HG03439 (cell line): ENCODE data around the gene PDLIM5.
A peak's percentile ranks its signal among the peaks of the same experiment; 100 is the strongest.
"Not testable (repeated sequence)": the region's sequence is repeated elsewhere in the genome, so short reads cannot be mapped to it uniquely, and the experiment has no call there.

Experiments
- ATAC-seq: cut with Tn5 transposase; IDR thresholded peaks from one replicate; pipeline ENCODE4 v1.9.1; 2021; ENCODE audit warnings: mild to moderate bottlenecking, moderate library complexity; ENCODE audit not compliant: unreplicated experiment

The PDLIM5 gene

GRCh38 chr4:94551643-94552564, 100.2 kb downstream of the PDLIM5 start:
- no peak for ATAC-seq

- not testable (repeated sequence) for ATAC-seq
Measured at GRCh38 chr4:94556047-94556446, 104.3 kb downstream of the PDLIM5 start.

GRCh38 chr4:94557632-94558031, 105.9 kb downstream of the PDLIM5 start:
- ATAC-seq, result not testable (repeated sequence)

- no peak for ATAC-seq
Measured at GRCh38 chr4:94558392-94558904, 106.7 kb downstream of the PDLIM5 start.

- ATAC-seq, result no peak
Measured at GRCh38 chr4:94559351-94559806, 107.6 kb downstream of the PDLIM5 start.

- no peak for ATAC-seq
Measured at GRCh38 chr4:94561249-94562024, 109.7 kb downstream of the PDLIM5 start.

GRCh38 chr4:94562285-94562684, 110.5 kb downstream of the PDLIM5 start:
- ATAC-seq, result no peak

GRCh38 chr4:94564252-94564651, 112.5 kb downstream of the PDLIM5 start:
- ATAC-seq, result no peak

- ATAC-seq, result no peak
Measured at GRCh38 chr4:94566420-94566819, 114.7 kb downstream of the PDLIM5 start.

GRCh38 chr4:94567811-94568210, 116.1 kb downstream of the PDLIM5 start:
- ATAC-seq, result peak; percentile 51

- no peak for ATAC-seq
Measured at GRCh38 chr4:94570558-94570957, 118.8 kb downstream of the PDLIM5 start.

- no peak for ATAC-seq
Measured at GRCh38 chr4:94571298-94571697, 119.6 kb downstream of the PDLIM5 start.

- ATAC-seq, result no peak
Measured at GRCh38 chr4:94571715-94572114, 120.0 kb downstream of the PDLIM5 start.

GRCh38 chr4:94574050-94574449, 122.3 kb downstream of the PDLIM5 start:
- ATAC-seq, result no peak

- no peak for ATAC-seq
Measured at GRCh38 chr4:94574616-94575015, 122.9 kb downstream of the PDLIM5 start.

GRCh38 chr4:94575652-94576051, 123.9 kb downstream of the PDLIM5 start:
- no peak for ATAC-seq

- no peak for ATAC-seq
Measured at GRCh38 chr4:94576210-94576609, 124.5 kb downstream of the PDLIM5 start.

- ATAC-seq, result no peak
Measured at GRCh38 chr4:94577136-94577535, 125.4 kb downstream of the PDLIM5 start.

- no peak for ATAC-seq
Measured at GRCh38 chr4:94578195-94578594, 126.5 kb downstream of the PDLIM5 start.

GRCh38 chr4:94581766-94582165, 130.0 kb downstream of the PDLIM5 start:
- ATAC-seq, result no peak

- ATAC-seq, result no peak
Measured at GRCh38 chr4:94582517-94582916, 130.8 kb downstream of the PDLIM5 start.
